Transverse colon (tissue), 4 donors: Measurements from ENCODE around the gene BCAN. TPM values are rescaled to one million over a fixed set of nuclear protein-coding genes. Genes with fewer than 3 reads are reported as not detected.

Source experiments
- DNase-seq: peaks from one replicate; pipeline ENCODE4 v3.0.0-alpha.2; 2019
- H3K27ac ChIP-seq, 4 donors: fragments of 200-600 bp; sonication (generic); 2 replicates each; pipeline ENCODE4 v1.5.1; 2016 to 2018; ENCODE audit warnings: inconsistent platforms in 4 of 4
- H3K27me3 ChIP-seq: fragments of 200-600 bp; sonication (generic); 2 replicates; pipeline ENCODE4 v1.5.1; 2017; ENCODE audit warnings: inconsistent platforms
- H3K36me3 ChIP-seq, 4 donors: fragments of 200-600 bp; sonication (generic); 2 replicates each; pipeline ENCODE4 v1.5.1; 2017 to 2019; ENCODE audit warnings: inconsistent platforms in 4 of 4
- H3K4me1 ChIP-seq, 4 donors: fragments of 200-600 bp; sonication (generic); 2 replicates each; pipeline ENCODE4 v1.5.1; 2017 to 2020; ENCODE audit warnings: inconsistent platforms in 4 of 4
- H3K4me3 ChIP-seq, 4 donors: fragments of 200-600 bp; sonication (generic); 1 replicate in 1 of 4; 2 replicates in 3 of 4; pipeline versions ENCODE4 v1.5.1 to v1.6.1; 2017 to 2019; ENCODE audit warnings: inconsistent platforms in 4 of 4
- H3K9me3 ChIP-seq, 2 donors: fragments of 200-600 bp; sonication (generic); 2 replicates each; pipeline ENCODE4 v1.5.1; 2017 to 2019; ENCODE audit warnings: inconsistent platforms in 2 of 2
- CTCF ChIP-seq, 5 experiments: fragments of 200-600 bp in 3 of 5; fragments of 450-650 bp in 2 of 5; sonication (generic) in 3 of 5; IDR thresholded peaks; 1 replicate in 2 of 5; 2 replicates in 3 of 5; pipeline ENCODE4 v1.5.1; 2016 to 2017; ENCODE audit warnings: antibody characterized with exemption in 5 of 5, inconsistent platforms in 3 of 5, mild to moderate bottlenecking in 2 of 5, moderate library complexity in 1 of 5
- EP300 ChIP-seq: sonication (generic); formaldehyde crosslinking; IDR thresholded peaks from one replicate; pipeline ENCODE4 v1.6.1; 2017; ENCODE audit warnings: antibody characterized with exemption, low read depth
- POLR2A ChIP-seq: fragments of 450-650 bp; IDR thresholded peaks from one replicate; pipeline ENCODE4 v1.6.1; 2016; ENCODE audit warnings: antibody characterized with exemption, mild to moderate bottlenecking, moderate library complexity
- POLR2AphosphoS5 ChIP-seq, 3 donors: sonication (generic); formaldehyde crosslinking; IDR thresholded peaks; one replicate each; pipeline ENCODE4 v1.6.1; 2016; ENCODE audit warnings: antibody characterized with exemption in 3 of 3
- WGBS, 2 donors: methylation state at CpG; one replicate each; pipeline ENCODE4 v1.1.5; 2018; ENCODE audit warnings: low coverage in 1 of 2; 5-methylcytosine and 5-hydroxymethylcytosine counted together
- in situ Hi-C, 4 donors: fragments of 200-750 bp; cut with MboI; loops; one replicate each; pipeline versions ENCODE4 v1.15.0 to v1.15.1; 2017; ENCODE audit warnings: low sequenced_read_pairs in 3 of 4, low pct_ligation_motif_present in 1 of 4, low pct_unique_long_range_greater_than_20kb in 1 of 4
- intact Hi-C: fragments of 100-400 bp; cut with DNase I; formaldehyde crosslinking; loops from one replicate; pipeline ENCODE4 v1.15.1; 2023; ENCODE audit warnings: low total_unique reads
- total RNA-seq, 4 donors: library from RNA; depleted of rRNA; stranded (reverse); fragments of >200 nt; gene quantifications; one replicate each; pipeline ENCODE4 v1.1.0, GENCODE V29; 2016

BCAN gene
- total RNA-seq, 4 donors from 2014 or later: 0.55 to 0.95 TPM; not detected in 2

DNA sequence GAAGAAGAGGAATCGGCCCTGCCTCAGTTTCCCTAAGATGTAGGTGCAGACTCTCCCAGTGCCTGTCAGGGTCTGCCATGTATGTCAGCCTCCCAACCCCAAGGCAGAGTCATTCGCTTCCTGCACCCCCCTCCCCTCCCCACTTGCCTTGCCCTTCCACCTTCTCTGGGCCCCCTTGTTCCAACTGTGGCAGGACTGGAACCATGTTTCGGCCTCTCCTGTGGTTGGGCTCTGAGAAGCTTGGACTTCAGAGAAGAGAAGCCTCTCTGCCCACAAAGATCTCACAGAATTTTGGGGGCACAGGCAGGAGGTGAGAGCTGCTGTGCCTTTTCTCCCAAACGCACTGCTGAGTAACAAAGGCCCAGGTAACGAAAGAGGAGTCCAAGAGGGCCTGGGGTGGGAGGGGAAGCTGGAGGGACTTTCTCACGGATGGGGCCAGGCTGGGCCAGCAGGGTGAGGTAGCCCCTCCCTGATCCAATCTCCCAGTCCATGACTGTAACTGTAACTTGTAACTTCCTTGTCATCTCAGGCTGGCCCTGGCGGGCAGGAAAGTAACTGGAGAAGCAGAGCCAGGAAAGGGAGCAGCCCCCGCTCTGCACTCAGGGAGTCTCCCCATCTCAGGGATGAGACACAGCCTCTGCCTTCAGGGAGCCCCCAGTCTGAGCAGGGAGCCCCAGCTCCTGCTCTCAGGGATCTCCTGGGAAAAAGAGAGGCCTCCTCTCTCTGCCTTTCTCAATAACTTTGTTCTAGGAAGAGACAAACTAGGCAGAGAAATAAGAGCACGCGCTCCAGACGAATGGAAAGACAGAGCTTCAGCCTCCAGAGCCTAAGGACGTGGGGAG is 52.2 kb downstream of the BCAN start:
- intact Hi-C loops (loop anchor here (10.0 kb wide), 1 partner anchor 161 kb away; the partner anchor contains the start of gene INSRR), in situ Hi-C loops (loop anchor here in 2 of 4 donors (25.0 kb wide), 1 partner anchor 168 kb away; the partner anchor contains the start of genes INSRR (in 2 of the 2) and NTRK1 (in 2 of the 2))
- H3K9me3 ChIP-seq: no peaks in the 10 kb centered on the region

DNA sequence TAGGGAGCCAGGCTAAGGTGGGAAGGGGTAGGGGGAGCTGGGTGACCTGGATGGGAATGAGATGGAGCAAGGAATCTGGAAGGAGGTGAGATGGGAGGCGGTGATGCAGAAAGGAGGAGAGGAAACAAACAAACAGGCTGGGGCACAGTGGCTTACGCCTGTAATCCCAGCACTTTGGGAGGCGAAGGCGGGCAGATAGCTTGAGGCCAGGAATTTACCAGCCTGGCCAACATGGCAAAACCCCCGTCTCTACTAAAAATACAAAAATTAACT is 52.7 kb downstream of the BCAN start:
- Histone ChIP-seq H3K4me1 (peaks cover 3 to 25% (median 9%) of the 10 kb centered on the region in 4 donors), H3K27ac (no peak overlapping the region), H3K36me3 (no peaks in the 10 kb centered on the region), H3K27me3 (peaks cover 46% of the 10 kb centered on the region), H3K9me3 (no peaks in the 10 kb centered on the region), H3K4me3 (no peak overlapping the region)
- intact Hi-C loops: loop anchor here (10.0 kb wide), 1 partner anchor 160 kb away; the partner anchor contains the start of gene INSRR
- TF ChIP-seq EP300 (no peak), POLR2A (no peak), POLR2AphosphoS5 (IDR thresholded peaks at IDR 0.05) (no peak), CTCF (IDR thresholded peaks at IDR 0.05) (no peak)
- 85 to 87% methylated on average over 4 to 5 of the region's 5 CpGs for WGBS, 2 donors
- no peak for DNase-seq
- in situ Hi-C loops: loop anchor here in 2 of 4 donors (25.0 kb wide), 1 partner anchor 168 kb away; the partner anchor contains the start of genes INSRR (in 2 of the 2) and NTRK1 (in 2 of the 2)

More for the DNA sequence above, 52.2 kb downstream of the BCAN start:
- TF ChIP-seq CTCF (IDR thresholded peaks at IDR 0.05) (peak in 1 of 5 experiments; percentile 21), EP300 (no peak), POLR2AphosphoS5 (IDR thresholded peaks at IDR 0.05) (no peak), POLR2A (no peak)
- H3K27me3 ChIP-seq: peaks cover 49% of the 10 kb centered on the region
- H3K36me3 ChIP-seq: no peaks in the 10 kb centered on the region
- H3K27ac ChIP-seq: no peak overlapping the region
- H3K4me1 ChIP-seq: peaks cover 4 to 30% (median 11%) of the 10 kb centered on the region in 4 donors
- WGBS, 2 donors: 66 to 90% methylated on average over 2 to 12 of the region's 12 CpGs
- DNase-seq: no peak
- H3K4me3 ChIP-seq: no peak overlapping the region

- WGBS, 2 donors: 81 to 89% methylated on average over 6 to 8 of the region's 8 CpGs
- no peak overlapping the region for H3K4me3 ChIP-seq
- DNase-seq: no peak
- in situ Hi-C loops (loop anchor here in 2 of 4 donors (25.0 kb wide), 1 partner anchor 166 kb away; the partner anchor contains the start of genes INSRR (in 2 of the 2) and NTRK1 (in 2 of the 2)), intact Hi-C loops (loop anchor here (10.0 kb wide), 1 partner anchor 158 kb away; the partner anchor contains the start of gene INSRR)
- TF ChIP-seq EP300 (no peak), POLR2AphosphoS5 (IDR thresholded peaks at IDR 0.05) (no peak), POLR2A (no peak), CTCF (IDR thresholded peaks at IDR 0.05) (no peak)
- H3K9me3 ChIP-seq: no peaks in the 10 kb centered on the region
- H3K27ac ChIP-seq: no peak overlapping the region
- H3K4me1 ChIP-seq: peaks cover 0 to 20% (median 7%) of the 10 kb centered on the region in 4 donors
- peaks cover 43% of the 10 kb centered on the region for H3K27me3 ChIP-seq
- H3K36me3 ChIP-seq: no peaks in the 10 kb centered on the region
These were observed 54.8 kb downstream of the BCAN start for GRCh38 chr1:156696755-156697154.

- no peak overlapping the region for H3K27ac ChIP-seq
- no peaks in the 10 kb centered on the region for H3K9me3 ChIP-seq
- in situ Hi-C loops: loop anchor here in 2 of 4 donors (25.0 kb wide), 1 partner anchor 165 kb away; the partner anchor contains the start of genes INSRR (in 2 of the 2) and NTRK1 (in 2 of the 2)
- H3K4me3 ChIP-seq: no peak overlapping the region
- DNase-seq: no peak
- peaks cover 0 to 18% (median 6%) of the 10 kb centered on the region in 4 donors for H3K4me1 ChIP-seq
- intact Hi-C loops: loop anchor here (10.0 kb wide), 1 partner anchor 157 kb away; the partner anchor contains the start of gene INSRR
- TF ChIP-seq CTCF (IDR thresholded peaks at IDR 0.05) (no peak), EP300 (no peak), POLR2AphosphoS5 (IDR thresholded peaks at IDR 0.05) (no peak)
- H3K36me3 ChIP-seq: no peaks in the 10 kb centered on the region
- WGBS, 2 donors: 80% methylated on average over 8 of the region's 8 CpGs; no CpG with 5 or more reads in 1 of the 2 donors
- H3K27me3 ChIP-seq: peaks cover 41% of the 10 kb centered on the region
These were observed 55.6 kb downstream of the BCAN start for GRCh38 chr1:156697481-156697880.
